Transverse colon (tissue), 4 donors: Measurements from ENCODE around the gene XKR3. TPM values are rescaled to one million over a fixed set of nuclear protein-coding genes. Genes with fewer than 3 reads are reported as not detected.
"Not testable (repeated sequence)": the region's sequence is repeated elsewhere in the genome, so short reads cannot be mapped to it uniquely, and the experiment has no call there.

Experiments
- DNase-seq: peaks from one replicate; pipeline ENCODE4 v3.0.0-alpha.2; 2019
- H3K27ac ChIP-seq, 4 donors: fragments of 200-600 bp; sonication (generic); 2 replicates each; pipeline ENCODE4 v1.5.1; 2016 to 2018; ENCODE audit warnings: inconsistent platforms in 4 of 4
- H3K27me3 ChIP-seq: fragments of 200-600 bp; sonication (generic); 2 replicates; pipeline ENCODE4 v1.5.1; 2017; ENCODE audit warnings: inconsistent platforms
- H3K36me3 ChIP-seq, 4 donors: fragments of 200-600 bp; sonication (generic); 2 replicates each; pipeline ENCODE4 v1.5.1; 2017 to 2019; ENCODE audit warnings: inconsistent platforms in 4 of 4
- H3K4me1 ChIP-seq, 4 donors: fragments of 200-600 bp; sonication (generic); 2 replicates each; pipeline ENCODE4 v1.5.1; 2017 to 2020; ENCODE audit warnings: inconsistent platforms in 4 of 4
- H3K4me3 ChIP-seq, 4 donors: fragments of 200-600 bp; sonication (generic); 1 replicate in 1 of 4; 2 replicates in 3 of 4; pipeline versions ENCODE4 v1.5.1 to v1.6.1; 2017 to 2019; ENCODE audit warnings: inconsistent platforms in 4 of 4
- H3K9me3 ChIP-seq, 2 donors: fragments of 200-600 bp; sonication (generic); 2 replicates each; pipeline ENCODE4 v1.5.1; 2017 to 2019; ENCODE audit warnings: inconsistent platforms in 2 of 2
- CTCF ChIP-seq, 5 experiments: fragments of 200-600 bp in 3 of 5; fragments of 450-650 bp in 2 of 5; sonication (generic) in 3 of 5; IDR thresholded peaks; 1 replicate in 2 of 5; 2 replicates in 3 of 5; pipeline ENCODE4 v1.5.1; 2016 to 2017; ENCODE audit warnings: antibody characterized with exemption in 5 of 5, inconsistent platforms in 3 of 5, mild to moderate bottlenecking in 2 of 5, moderate library complexity in 1 of 5
- EP300 ChIP-seq: sonication (generic); formaldehyde crosslinking; IDR thresholded peaks from one replicate; pipeline ENCODE4 v1.6.1; 2017; ENCODE audit warnings: antibody characterized with exemption, low read depth
- POLR2A ChIP-seq: fragments of 450-650 bp; IDR thresholded peaks from one replicate; pipeline ENCODE4 v1.6.1; 2016; ENCODE audit warnings: antibody characterized with exemption, mild to moderate bottlenecking, moderate library complexity
- POLR2AphosphoS5 ChIP-seq, 3 donors: sonication (generic); formaldehyde crosslinking; IDR thresholded peaks; one replicate each; pipeline ENCODE4 v1.6.1; 2016; ENCODE audit warnings: antibody characterized with exemption in 3 of 3
- WGBS, 2 donors: methylation state at CpG; one replicate each; pipeline ENCODE4 v1.1.5; 2018; ENCODE audit warnings: low coverage in 1 of 2; 5-methylcytosine and 5-hydroxymethylcytosine counted together
- in situ Hi-C, 4 donors: fragments of 200-750 bp; cut with MboI; loops; one replicate each; pipeline versions ENCODE4 v1.15.0 to v1.15.1; 2017; ENCODE audit warnings: low sequenced_read_pairs in 3 of 4, low pct_ligation_motif_present in 1 of 4, low pct_unique_long_range_greater_than_20kb in 1 of 4
- intact Hi-C: fragments of 100-400 bp; cut with DNase I; formaldehyde crosslinking; loops from one replicate; pipeline ENCODE4 v1.15.1; 2023; ENCODE audit warnings: low total_unique reads
- total RNA-seq, 4 donors: library from RNA; depleted of rRNA; stranded (reverse); fragments of >200 nt; gene quantifications; one replicate each; pipeline ENCODE4 v1.1.0, GENCODE V29; 2016

XKR3 gene
- total RNA-seq = not detected

- 34 to 45% methylated on average over 9 of the region's 9 CpGs for WGBS, 2 donors
- no peak for TF ChIP-seq CTCF (IDR thresholded peaks at IDR 0.05)
- no peak for TF ChIP-seq POLR2AphosphoS5 (IDR thresholded peaks at IDR 0.05)
- TF ChIP-seq EP300 = no peak
- TF ChIP-seq POLR2A = no peak
- DNase-seq = no peak
- no peak within 1 kb of the TSS for H3K4me3 ChIP-seq
- intact Hi-C loops (no loop called here), in situ Hi-C loops (no loop called here)
- H3K4me1 ChIP-seq = no peaks in the 10 kb centered on the region
- H3K36me3 ChIP-seq = no peaks in the 10 kb centered on the region
- H3K27me3 ChIP-seq = no peaks in the 10 kb centered on the region
- H3K9me3 ChIP-seq = peaks cover 0 to 7% of the 10 kb centered on the region in 2 donors
- no peak within 1 kb of the TSS for H3K27ac ChIP-seq
Measured at GRCh38 chr22:16824716-16825687, at the start of gene XKR3. XKR3 (minus strand) TSS chr22:16825411; CDS start chr22:16808073, 17,338 bp downstream.

- H3K4me3 ChIP-seq, H3K27ac ChIP-seq, H3K4me1 ChIP-seq, H3K9me3 ChIP-seq, DNase-seq, H3K27me3 ChIP-seq, intact Hi-C loops, H3K36me3 ChIP-seq, in situ Hi-C loops: not testable (repeated sequence)
- 43 to 63% methylated on average over 2 to 6 of the region's 6 CpGs for WGBS, 2 donors
Measured at GRCh38 chr22:16869640-16870039, 44.4 kb upstream of the XKR3 start.

- WGBS, 2 donors = 70 to 90% methylated on average over 2 to 3 of the region's 3 CpGs
- H3K27ac ChIP-seq = no peak overlapping the region
- in situ Hi-C loops (no loop called here), intact Hi-C loops (no loop called here)
- no peaks in the 10 kb centered on the region for H3K27me3 ChIP-seq
- TF ChIP-seq POLR2AphosphoS5 (IDR thresholded peaks at IDR 0.05) (no peak), EP300 (no peak), CTCF (IDR thresholded peaks at IDR 0.05) (no peak), POLR2A (no peak)
- DNase-seq = no peak
- H3K36me3 ChIP-seq = no peaks in the 10 kb centered on the region
- H3K9me3 ChIP-seq = no peaks in the 10 kb centered on the region
- no peak overlapping the region for H3K4me3 ChIP-seq
- no peaks in the 10 kb centered on the region for H3K4me1 ChIP-seq
Measured at GRCh38 chr22:16866167-16866566, 41.0 kb upstream of the XKR3 start.

- intact Hi-C loops = not testable (repeated sequence)
Measured at GRCh38 chr22:16856851-16857250, 31.6 kb upstream of the XKR3 start.

GRCh38 chr22:16854631-16855030, 29.4 kb upstream of the XKR3 start:
- Histone ChIP-seq H3K4me1 (no peaks in the 10 kb centered on the region), H3K4me3 (no peak overlapping the region), H3K27ac (no peak overlapping the region), H3K9me3 (no peaks in the 10 kb centered on the region), H3K36me3 (no peaks in the 10 kb centered on the region), H3K27me3 (no peaks in the 10 kb centered on the region)
- intact Hi-C loops (no loop called here), in situ Hi-C loops (no loop called here)
- no peak for DNase-seq
- TF ChIP-seq EP300 (no peak), CTCF (IDR thresholded peaks at IDR 0.05) (no peak), POLR2AphosphoS5 (IDR thresholded peaks at IDR 0.05) (no peak), POLR2A (no peak)

More at GRCh38 chr22:16856851-16857250, 31.6 kb upstream of the XKR3 start:
- H3K9me3 ChIP-seq, H3K4me3 ChIP-seq, H3K4me1 ChIP-seq, H3K27ac ChIP-seq, DNase-seq, in situ Hi-C loops, H3K36me3 ChIP-seq, H3K27me3 ChIP-seq: not testable (repeated sequence)
- 88 to 100% methylated on average over 2 to 9 of the region's 9 CpGs for WGBS, 2 donors

GRCh38 chr22:16851268-16851996, 26.2 kb upstream of the XKR3 start:
- H3K4me1 ChIP-seq, H3K36me3 ChIP-seq, intact Hi-C loops, H3K4me3 ChIP-seq, H3K9me3 ChIP-seq, DNase-seq, H3K27me3 ChIP-seq, H3K27ac ChIP-seq, in situ Hi-C loops: not testable (repeated sequence)
- WGBS, 2 donors = 56 to 63% methylated on average over 1 of the region's 1 CpG
